Brain microvascular endothelial cell (primary cell): ENCODE results near the gene ETV5.

Source experiments
- DNase-seq: peaks from one replicate; pipeline ENCODE4 v3.0.0-alpha.2; 2020
- H3K27ac ChIP-seq: fragments of 250-450 bp; sonication (Bioruptor Pico); 2 replicates; pipeline ENCODE4 v1.5.1; 2020; ENCODE audit warnings: mild to moderate bottlenecking, moderate library complexity
- H3K27me3 ChIP-seq: fragments of 250-450 bp; sonication (Bioruptor Pico); replicated peaks from 2 replicates; pipeline ENCODE4 v1.5.1; 2020; ENCODE audit warnings: mild to moderate bottlenecking
- H3K36me3 ChIP-seq: fragments of 250-450 bp; sonication (Bioruptor Pico); replicated peaks from 2 replicates; pipeline ENCODE4 v1.5.1; 2020; ENCODE audit warnings: mild to moderate bottlenecking
- H3K4me3 ChIP-seq: 2 replicates; pipeline ENCODE4 v1.5.1; 2011; ENCODE audit warnings: low read depth, mild to moderate bottlenecking, control low read depth, low read length, moderate library complexity
- CTCF ChIP-seq: IDR thresholded peaks from 2 replicates; pipeline ENCODE4 v1.5.1; 2011; ENCODE audit warnings: low read depth, mild to moderate bottlenecking, moderate library complexity, low read length, control low read depth, inconsistent platforms; ENCODE audit errors: missing control alignments
- in situ Hi-C: cut with HindIII; loops from 2 replicates; pipeline ENCODE4 v1.10.0; 2017; ENCODE audit warnings: low sequenced_read_pairs, low pct_ligation_motif_present

The ETV5 gene

GRCh38 chr3:186052096-186052840, 56.6 kb downstream of the ETV5 start:
- TF ChIP-seq CTCF = no peak
- Histone ChIP-seq H3K27me3 (no peaks in the 10 kb centered on the region), H3K4me3 (no peak overlapping the region), H3K36me3 (peaks cover 82% of the 10 kb centered on the region), H3K27ac (no peak overlapping the region)
- no peak for DNase-seq
- in situ Hi-C loops = no loop called here

DNA sequence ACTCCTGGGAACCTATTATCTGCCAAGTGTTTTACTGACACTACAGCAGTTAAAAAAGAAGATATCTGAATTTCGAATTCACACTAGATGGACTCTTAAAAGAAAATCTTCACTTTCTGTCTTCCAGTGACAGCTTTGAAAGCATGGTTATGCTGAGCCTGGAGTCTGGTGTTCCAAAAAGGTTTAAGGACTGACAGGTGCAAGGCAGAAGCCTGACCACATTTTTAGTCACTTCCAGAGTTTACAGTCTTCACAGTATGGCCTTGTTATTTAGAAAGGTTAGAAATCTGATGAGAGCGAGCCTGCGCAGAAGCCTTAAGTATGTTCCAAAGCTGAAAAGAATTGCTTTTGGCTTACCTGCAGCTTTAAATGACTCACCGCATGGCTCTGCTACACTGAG, 59.9 kb downstream of the ETV5 start:
- in situ Hi-C loops = no loop called here
- Histone ChIP-seq H3K27ac (no peak overlapping the region), H3K4me3 (no peak overlapping the region), H3K36me3 (peaks cover 63% of the 10 kb centered on the region), H3K27me3 (no peaks in the 10 kb centered on the region)
- TF ChIP-seq CTCF = no peak
- DNase-seq = no peak

DNA sequence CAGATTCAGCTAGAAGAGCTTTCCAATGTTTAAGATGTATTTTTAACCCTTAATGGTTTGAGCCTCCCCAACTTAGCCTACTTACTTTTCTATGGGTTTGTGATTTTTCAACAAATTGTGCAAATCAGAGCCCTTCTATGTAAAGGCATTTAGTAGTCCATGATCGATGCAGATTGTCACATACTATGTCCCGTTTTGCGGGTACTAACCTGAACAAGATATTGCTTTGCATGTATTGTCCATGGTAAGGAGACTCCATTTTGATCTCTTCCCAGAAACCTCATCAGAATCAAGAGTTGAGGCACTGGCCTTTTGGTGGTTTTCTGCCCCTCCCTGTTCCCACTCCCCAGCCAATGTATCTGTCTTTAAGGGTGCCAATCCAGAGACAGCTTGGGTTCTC, 60.8 kb downstream of the ETV5 start:
- Histone ChIP-seq H3K36me3 (peaks cover 57% of the 10 kb centered on the region), H3K27me3 (no peaks in the 10 kb centered on the region), H3K4me3 (no peak overlapping the region), H3K27ac (no peak overlapping the region)
- TF ChIP-seq CTCF = no peak
- in situ Hi-C loops = no loop called here
- DNase-seq = no peak

- Histone ChIP-seq H3K4me3 (no peak overlapping the region), H3K36me3 (peaks cover 47% of the 10 kb centered on the region), H3K27me3 (no peaks in the 10 kb centered on the region), H3K27ac (no peak overlapping the region)
- no peak for DNase-seq
- in situ Hi-C loops = no loop called here
- no peak for TF ChIP-seq CTCF
Measured at GRCh38 chr3:186046838-186047237, 62.1 kb downstream of the ETV5 start.

- no peak overlapping the region for H3K27ac ChIP-seq
- in situ Hi-C loops = no loop called here
- no peak for TF ChIP-seq CTCF
- no peaks in the 10 kb centered on the region for H3K27me3 ChIP-seq
- H3K4me3 ChIP-seq = no peak overlapping the region
- H3K36me3 ChIP-seq = peaks cover 31% of the 10 kb centered on the region
- no peak for DNase-seq
Measured at GRCh38 chr3:186044968-186045367, 63.9 kb downstream of the ETV5 start.

DNA sequence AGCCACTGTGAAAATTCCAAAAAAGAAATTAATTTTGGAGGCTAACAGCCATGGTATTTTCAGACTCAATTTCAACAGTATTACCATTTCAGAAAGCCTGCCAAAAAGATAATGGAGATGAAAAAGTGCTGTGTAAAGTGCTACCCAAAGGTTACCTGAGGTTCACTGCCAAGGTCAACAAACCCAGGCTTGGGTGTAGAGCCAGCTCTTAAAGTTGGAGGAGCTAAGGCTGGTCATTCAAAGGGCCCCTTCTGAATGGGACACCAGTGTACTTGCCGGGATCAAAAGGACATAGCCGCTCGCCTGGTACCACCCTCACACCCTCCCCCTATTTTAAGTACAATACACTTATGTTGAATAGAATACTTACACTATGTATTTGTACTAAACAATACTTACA, 64.5 kb downstream of the ETV5 start:
- TF ChIP-seq CTCF = no peak

More for the DNA sequence above, 64.5 kb downstream of the ETV5 start:
- DNase-seq = no peak
- no peaks in the 10 kb centered on the region for H3K27me3 ChIP-seq
- peaks cover 26% of the 10 kb centered on the region for H3K36me3 ChIP-seq
- H3K27ac ChIP-seq = no peak overlapping the region
- H3K4me3 ChIP-seq = no peak overlapping the region
- in situ Hi-C loops = no loop called here
